Measurements from ENCODE around the gene ACTR3C. TPM values are rescaled to one million over a fixed set of nuclear protein-coding genes. Genes with fewer than 3 reads are reported as not detected.
"Not testable (repeated sequence)": the region's sequence is repeated elsewhere in the genome, so short reads cannot be mapped to it uniquely, and the experiment has no call there.

The ACTR3C gene
- total and polyA plus RNA-seq, 4 experiments from 2014 or later = 3.6 to 17.8 (median 10.8) TPM

DNA sequence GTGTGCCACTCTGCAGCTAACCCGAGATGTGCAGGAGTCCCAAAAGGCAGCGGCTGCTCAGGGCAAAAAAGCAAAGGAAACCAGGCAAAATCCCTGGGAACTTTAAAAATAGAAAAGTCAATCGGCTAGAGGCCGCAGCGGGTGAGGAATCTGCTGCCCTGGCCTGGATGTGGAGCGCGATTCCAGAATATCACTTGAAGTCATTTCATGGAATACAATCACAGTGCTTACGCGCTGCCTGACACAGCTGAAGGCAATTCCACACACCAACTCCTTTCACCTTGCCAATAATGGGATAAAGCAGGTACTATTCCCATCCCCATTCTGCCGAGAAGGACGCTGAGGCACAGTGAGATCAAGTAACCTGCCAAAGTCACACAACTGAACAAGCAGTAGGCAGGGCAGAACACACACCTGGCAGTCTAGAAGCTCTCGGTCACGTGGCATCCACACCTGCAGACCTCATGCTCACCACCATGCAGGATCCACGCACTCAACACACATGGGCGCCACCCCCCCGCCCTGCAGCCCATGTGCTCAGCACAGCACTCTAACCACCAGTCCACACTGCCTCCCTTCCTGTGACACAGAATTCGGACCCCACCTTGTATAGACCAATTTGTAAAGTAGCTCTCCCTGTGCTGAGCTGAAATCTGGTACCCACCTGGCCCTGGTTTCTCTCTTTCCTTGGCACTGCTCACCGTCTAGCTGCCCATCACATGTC, 53.1 kb downstream of the ACTR3C start:
- H3K9me3 ChIP-seq (ENCODE audit: control insufficient read depth in 1 of 2, low read length in 2 of 2); H3K4me3 ChIP-seq (ENCODE audit: low read length in 2 of 2); H3K27me3 Mint-ChIP-seq; H3K4me3 Mint-ChIP-seq; H3K36me3 ChIP-seq (ENCODE audit: insufficient read depth, low read length); H3K4me1 Mint-ChIP-seq; H3K27ac Mint-ChIP-seq; POLR2A ChIA-PET (ENCODE audit: partially characterized antibody); H3K36me3 Mint-ChIP-seq; intact Hi-C loops (cut with micrococcal nuclease); H3K27ac ChIP-seq (ENCODE audit: low read depth, low read length); DNase-seq; CTCF ChIA-PET (ENCODE audit: partially characterized antibody); H3K9me3 Mint-ChIP-seq; H3K27me3 ChIP-seq (ENCODE audit: insufficient read depth, low read length); H3K4me1 ChIP-seq (ENCODE audit: insufficient read depth, low read length): not testable (repeated sequence)

DNA sequence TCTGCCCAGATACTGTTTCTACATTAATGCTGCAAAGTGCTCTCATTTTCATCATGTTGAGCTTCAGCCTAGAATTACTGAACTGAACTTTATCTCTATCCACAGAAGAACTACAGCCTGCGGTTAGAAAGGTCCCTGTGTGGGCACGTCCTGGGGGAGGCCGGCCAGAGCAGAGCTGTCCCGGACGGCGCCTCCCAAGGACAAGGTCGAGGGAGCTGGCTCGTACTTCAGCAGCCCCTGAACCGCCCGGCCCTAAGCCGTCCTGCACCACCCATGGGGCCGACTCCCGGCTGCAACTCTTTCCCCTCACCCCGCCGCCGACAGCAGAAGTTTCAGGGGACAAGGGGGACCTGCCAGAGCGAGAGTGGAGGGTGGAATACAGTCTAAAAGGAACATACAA, 54.5 kb downstream of the ACTR3C start:
- H3K27me3 ChIP-seq (ENCODE audit: insufficient read depth, low read length); H3K4me1 ChIP-seq (ENCODE audit: insufficient read depth, low read length); H3K27me3 Mint-ChIP-seq; H3K27ac Mint-ChIP-seq; H3K36me3 Mint-ChIP-seq; H3K4me3 Mint-ChIP-seq; intact Hi-C loops (cut with micrococcal nuclease); DNase-seq; H3K9me3 ChIP-seq (ENCODE audit: control insufficient read depth in 1 of 2, low read length in 2 of 2); CTCF ChIA-PET (ENCODE audit: partially characterized antibody); H3K27ac ChIP-seq (ENCODE audit: low read depth, low read length); POLR2A ChIA-PET (ENCODE audit: partially characterized antibody); H3K4me3 ChIP-seq (ENCODE audit: low read length in 2 of 2); H3K4me1 Mint-ChIP-seq; H3K9me3 Mint-ChIP-seq; H3K36me3 ChIP-seq (ENCODE audit: insufficient read depth, low read length): not testable (repeated sequence)

DNA sequence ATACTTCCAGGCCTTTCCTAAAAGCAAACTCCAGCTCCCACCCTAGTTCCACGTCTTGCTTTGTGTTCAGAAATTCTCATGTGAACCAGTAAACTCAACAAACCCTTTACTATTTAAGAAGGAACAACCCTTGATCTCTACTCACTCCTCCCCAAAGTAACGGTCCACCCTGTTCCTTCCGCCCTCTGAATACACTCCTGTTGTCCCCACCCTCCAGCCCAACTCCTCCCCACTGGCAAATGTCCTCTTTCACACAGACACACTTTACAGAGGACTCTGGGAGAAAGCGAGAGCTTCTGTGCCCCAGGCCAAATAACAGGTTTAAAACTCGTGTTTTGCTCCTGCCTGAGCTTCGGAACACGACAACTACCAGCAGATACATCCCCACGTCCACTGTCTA, 55.1 kb downstream of the ACTR3C start:
- H3K27ac ChIP-seq (ENCODE audit: low read depth, low read length); H3K27me3 Mint-ChIP-seq; H3K4me3 Mint-ChIP-seq; H3K9me3 Mint-ChIP-seq; H3K27ac Mint-ChIP-seq; DNase-seq; H3K4me1 Mint-ChIP-seq; H3K4me1 ChIP-seq (ENCODE audit: insufficient read depth, low read length); POLR2A ChIA-PET (ENCODE audit: partially characterized antibody); H3K4me3 ChIP-seq (ENCODE audit: low read length in 2 of 2); H3K36me3 ChIP-seq (ENCODE audit: insufficient read depth, low read length); intact Hi-C loops (cut with micrococcal nuclease); H3K27me3 ChIP-seq (ENCODE audit: insufficient read depth, low read length); H3K36me3 Mint-ChIP-seq; H3K9me3 ChIP-seq (ENCODE audit: control insufficient read depth in 1 of 2, low read length in 2 of 2); CTCF ChIA-PET (ENCODE audit: partially characterized antibody): not testable (repeated sequence)

GRCh38 chr7:150266953-150267665, 56.2 kb downstream of the ACTR3C start:
- POLR2A ChIA-PET (ENCODE audit: partially characterized antibody); H3K4me3 ChIP-seq (ENCODE audit: low read length in 2 of 2); H3K27me3 ChIP-seq (ENCODE audit: insufficient read depth, low read length); H3K36me3 Mint-ChIP-seq; H3K27me3 Mint-ChIP-seq; H3K4me3 Mint-ChIP-seq; H3K4me1 Mint-ChIP-seq; intact Hi-C loops (cut with micrococcal nuclease); DNase-seq; CTCF ChIA-PET (ENCODE audit: partially characterized antibody); H3K36me3 ChIP-seq (ENCODE audit: insufficient read depth, low read length); H3K27ac ChIP-seq (ENCODE audit: low read depth, low read length); H3K4me1 ChIP-seq (ENCODE audit: insufficient read depth, low read length); H3K9me3 Mint-ChIP-seq; H3K9me3 ChIP-seq (ENCODE audit: control insufficient read depth in 1 of 2, low read length in 2 of 2): not testable (repeated sequence)
- H3K27ac Mint-ChIP-seq = peak overlapping the region in 1 of 7 donors; percentile 46

DNA sequence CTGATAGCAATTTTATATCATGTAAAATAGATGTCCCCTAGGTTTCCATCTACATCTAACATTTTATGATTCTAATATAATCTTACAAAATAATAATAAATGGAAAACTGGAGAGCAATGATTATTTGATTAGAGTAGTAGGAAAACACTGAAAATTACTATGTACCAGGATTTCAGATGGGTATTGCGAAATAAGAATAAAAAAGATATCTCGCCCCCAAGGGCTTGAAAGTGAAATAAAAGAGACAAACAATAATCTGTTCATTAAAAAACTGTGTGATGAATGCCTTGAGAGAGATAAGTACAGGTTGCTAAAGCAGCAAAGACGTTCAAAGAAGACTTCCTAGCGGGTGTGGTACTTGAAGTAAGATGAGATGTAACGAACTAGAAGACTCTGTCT, 60.7 kb downstream of the ACTR3C start:
- POLR2A ChIA-PET (ENCODE audit: partially characterized antibody) = not testable (repeated sequence)

DNA sequence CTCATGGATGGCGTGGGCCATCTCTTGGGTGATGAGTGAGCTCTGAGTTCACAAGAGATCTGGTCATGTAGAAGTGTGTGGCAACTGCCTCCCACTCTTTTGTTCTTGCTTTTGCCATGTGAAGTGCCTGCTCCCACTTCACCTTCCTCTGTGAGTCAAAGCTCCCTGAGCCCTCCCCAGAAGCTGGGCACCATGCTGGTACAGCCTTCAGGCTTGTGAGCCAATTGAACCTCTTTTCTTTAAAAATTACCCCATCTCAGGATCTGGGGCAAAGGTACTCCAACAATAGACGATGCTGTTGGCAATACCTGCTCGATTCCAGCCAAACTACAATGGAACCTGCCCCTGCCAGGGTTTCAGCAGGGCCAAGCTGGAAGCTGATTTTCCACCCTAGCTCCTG, 75.6 kb downstream of the ACTR3C start:
- H3K27ac Mint-ChIP-seq; H3K4me1 ChIP-seq (ENCODE audit: insufficient read depth, low read length); H3K27ac ChIP-seq (ENCODE audit: low read depth, low read length); H3K4me3 Mint-ChIP-seq; H3K4me1 Mint-ChIP-seq; intact Hi-C loops (cut with micrococcal nuclease); POLR2A ChIA-PET (ENCODE audit: partially characterized antibody); H3K9me3 ChIP-seq (ENCODE audit: control insufficient read depth in 1 of 2, low read length in 2 of 2); H3K27me3 Mint-ChIP-seq; H3K36me3 ChIP-seq (ENCODE audit: insufficient read depth, low read length); CTCF ChIA-PET (ENCODE audit: partially characterized antibody); H3K4me3 ChIP-seq (ENCODE audit: low read length in 2 of 2); H3K27me3 ChIP-seq (ENCODE audit: insufficient read depth, low read length); H3K9me3 Mint-ChIP-seq; H3K36me3 Mint-ChIP-seq; DNase-seq: not testable (repeated sequence)

More for the DNA sequence above, 60.7 kb downstream of the ACTR3C start:
- H3K4me1 ChIP-seq (ENCODE audit: insufficient read depth, low read length); H3K27me3 Mint-ChIP-seq; H3K27me3 ChIP-seq (ENCODE audit: insufficient read depth, low read length); H3K36me3 ChIP-seq (ENCODE audit: insufficient read depth, low read length); H3K27ac ChIP-seq (ENCODE audit: low read depth, low read length); CTCF ChIA-PET (ENCODE audit: partially characterized antibody); H3K27ac Mint-ChIP-seq; H3K4me3 Mint-ChIP-seq; H3K9me3 Mint-ChIP-seq; DNase-seq; intact Hi-C loops (cut with micrococcal nuclease); H3K4me3 ChIP-seq (ENCODE audit: low read length in 2 of 2); H3K4me1 Mint-ChIP-seq; H3K9me3 ChIP-seq (ENCODE audit: control insufficient read depth in 1 of 2, low read length in 2 of 2): not testable (repeated sequence)
- H3K36me3 Mint-ChIP-seq = peaks cover 2 to 12% of the 10 kb centered on the region in 2 donors

DNA sequence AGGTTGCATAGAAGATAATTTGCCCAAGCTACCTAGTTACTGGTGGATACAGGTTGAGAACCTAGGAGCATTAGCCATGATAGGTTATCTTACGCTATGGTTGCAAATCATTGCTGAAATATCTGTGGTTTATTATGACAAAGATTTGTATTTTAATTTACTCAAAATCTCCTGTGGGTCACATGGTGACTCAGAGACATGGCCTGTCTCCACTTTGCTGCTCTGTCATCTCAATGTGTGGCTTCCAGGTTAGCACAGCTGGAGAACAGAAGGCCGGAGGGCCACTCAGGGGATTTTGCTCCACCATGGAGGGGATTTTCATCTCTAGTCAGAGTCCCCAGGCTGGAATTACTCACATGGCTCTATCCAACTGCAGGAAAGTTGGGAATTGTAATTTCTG, 78.1 kb downstream of the ACTR3C start:
- H3K27ac Mint-ChIP-seq; H3K4me3 ChIP-seq (ENCODE audit: low read length in 2 of 2); H3K27me3 Mint-ChIP-seq; H3K36me3 Mint-ChIP-seq; H3K4me1 ChIP-seq (ENCODE audit: insufficient read depth, low read length); DNase-seq; H3K9me3 ChIP-seq (ENCODE audit: control insufficient read depth in 1 of 2, low read length in 2 of 2); CTCF ChIA-PET (ENCODE audit: partially characterized antibody); H3K4me1 Mint-ChIP-seq; H3K36me3 ChIP-seq (ENCODE audit: insufficient read depth, low read length); H3K27ac ChIP-seq (ENCODE audit: low read depth, low read length); H3K9me3 Mint-ChIP-seq; intact Hi-C loops (cut with micrococcal nuclease); POLR2A ChIA-PET (ENCODE audit: partially characterized antibody); H3K4me3 Mint-ChIP-seq; H3K27me3 ChIP-seq (ENCODE audit: insufficient read depth, low read length): not testable (repeated sequence)

DNA sequence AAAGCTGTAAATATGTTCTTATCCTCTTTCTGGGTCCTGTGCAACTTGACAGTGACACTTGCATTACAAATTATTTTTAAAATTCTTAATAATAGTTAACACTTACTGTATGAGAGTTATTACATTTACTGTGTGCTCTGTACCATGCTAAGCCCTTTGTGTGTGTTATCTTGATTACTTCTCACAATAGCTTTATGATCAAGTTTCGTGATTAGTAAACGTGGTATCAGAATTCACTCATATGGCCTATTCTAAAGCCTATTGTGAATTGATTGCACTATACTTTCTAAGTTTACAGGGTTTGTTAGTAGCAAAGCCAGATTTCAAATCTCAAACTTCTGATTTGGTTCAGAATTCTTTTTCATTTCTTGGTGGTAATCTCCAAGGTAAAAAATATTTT, 80.4 kb downstream of the ACTR3C start:
- CTCF ChIA-PET (ENCODE audit: partially characterized antibody); H3K27me3 ChIP-seq (ENCODE audit: insufficient read depth, low read length); H3K27me3 Mint-ChIP-seq; H3K9me3 ChIP-seq (ENCODE audit: control insufficient read depth in 1 of 2, low read length in 2 of 2); H3K36me3 ChIP-seq (ENCODE audit: insufficient read depth, low read length); H3K4me1 Mint-ChIP-seq; H3K27ac Mint-ChIP-seq; H3K9me3 Mint-ChIP-seq; H3K4me1 ChIP-seq (ENCODE audit: insufficient read depth, low read length); intact Hi-C loops (cut with micrococcal nuclease); H3K36me3 Mint-ChIP-seq; H3K27ac ChIP-seq (ENCODE audit: low read depth, low read length); H3K4me3 ChIP-seq (ENCODE audit: low read length in 2 of 2); POLR2A ChIA-PET (ENCODE audit: partially characterized antibody); H3K4me3 Mint-ChIP-seq; DNase-seq: not testable (repeated sequence)
